CD4-positive, alpha-beta T cell treated with Interleukin-12 subunit alpha and Interleukin-12 subunit beta, for 1 hour (primary cell): ENCODE measurements around the gene ATXN7L3B.

Source experiments
- DNase-seq: peaks from one replicate; pipeline ENCODE4 v3.0.0-alpha.2; 2020

The ATXN7L3B gene

DNA sequence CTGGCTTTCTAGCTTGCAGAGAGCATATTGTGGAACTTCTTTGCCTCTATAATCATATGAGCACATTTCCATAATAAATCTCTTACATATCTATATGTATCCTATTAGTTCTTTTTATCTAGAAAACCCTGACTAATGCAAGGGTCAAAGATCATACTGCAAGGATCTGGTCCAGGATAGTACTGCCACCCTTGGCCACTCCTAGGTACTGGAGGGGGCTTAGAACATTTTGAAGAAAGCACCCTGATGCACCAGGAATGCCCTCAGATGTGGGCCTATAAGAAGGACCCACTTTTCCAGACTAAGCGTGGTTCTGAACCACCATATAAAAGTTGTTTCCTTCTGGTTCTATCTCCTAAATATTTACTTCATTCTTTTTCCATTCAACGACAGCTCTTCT is 14.6 kb downstream of the ATXN7L3B start:
- no peak for DNase-seq

- no peak for DNase-seq
Observed at GRCh38 chr12:74559728-74560127, 22.1 kb downstream of the ATXN7L3B start.

- no peak for DNase-seq
Observed at GRCh38 chr12:74563927-74564326, 26.3 kb downstream of the ATXN7L3B start.

- DNase-seq, result no peak
Observed at GRCh38 chr12:74578486-74578885, 40.9 kb downstream of the ATXN7L3B start.

DNA sequence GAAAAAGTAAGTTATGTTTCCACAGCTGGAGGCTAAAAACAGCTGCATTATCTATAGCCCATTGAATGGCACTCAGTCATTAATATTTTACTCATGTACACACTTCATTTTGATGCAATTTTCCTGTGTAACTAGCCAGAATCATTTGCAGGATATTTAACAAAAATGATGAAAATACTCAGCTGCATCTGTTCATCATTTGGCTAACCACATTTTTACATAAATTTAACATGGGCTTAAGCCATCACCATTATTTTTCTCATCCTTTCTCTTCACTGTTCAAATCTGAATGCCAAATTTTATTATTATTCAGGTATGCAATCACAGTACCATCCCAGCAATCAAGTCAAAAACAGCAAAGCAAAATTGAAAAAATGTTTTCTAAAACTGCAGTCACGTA is 41.8 kb downstream of the ATXN7L3B start:
- no peak for DNase-seq

DNA sequence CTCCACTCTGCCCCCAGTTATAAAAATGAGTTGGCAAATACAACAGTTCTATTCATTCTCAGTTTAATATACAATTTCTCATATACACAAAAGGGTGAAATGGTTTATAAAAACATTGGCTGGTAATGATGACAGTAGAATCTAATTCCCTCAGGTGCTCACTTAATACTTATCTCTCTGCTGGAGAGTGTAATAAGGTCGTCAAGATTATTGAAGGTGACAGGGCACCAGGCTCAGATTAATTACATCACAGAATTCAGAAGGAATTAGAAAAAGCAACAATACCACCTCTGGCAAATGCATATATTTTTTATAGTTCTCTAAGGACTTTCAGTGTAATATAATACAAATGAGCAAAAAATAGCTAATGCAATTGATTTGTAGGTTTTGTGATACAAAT is 42.3 kb downstream of the ATXN7L3B start:
- no peak for DNase-seq

DNA sequence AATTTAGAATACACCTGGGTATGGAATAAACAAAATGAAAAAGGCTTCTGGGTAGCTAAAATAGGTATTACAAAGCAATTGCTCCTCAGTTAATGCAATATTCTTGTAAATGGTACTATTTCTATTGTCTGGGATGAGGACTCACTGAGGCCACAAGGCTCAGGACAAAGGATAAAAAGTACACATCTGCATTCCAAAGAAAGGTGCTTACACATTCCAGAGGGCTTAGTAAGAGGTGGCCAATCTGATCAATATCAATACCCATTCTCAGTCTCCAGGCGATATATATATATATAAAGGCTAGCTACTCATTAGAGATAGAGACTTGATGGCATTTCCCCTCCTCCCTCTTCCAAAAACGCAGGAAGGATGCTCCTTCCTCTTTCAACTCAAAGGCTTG is 43.8 kb downstream of the ATXN7L3B start:
- DNase-seq, result no peak

DNA sequence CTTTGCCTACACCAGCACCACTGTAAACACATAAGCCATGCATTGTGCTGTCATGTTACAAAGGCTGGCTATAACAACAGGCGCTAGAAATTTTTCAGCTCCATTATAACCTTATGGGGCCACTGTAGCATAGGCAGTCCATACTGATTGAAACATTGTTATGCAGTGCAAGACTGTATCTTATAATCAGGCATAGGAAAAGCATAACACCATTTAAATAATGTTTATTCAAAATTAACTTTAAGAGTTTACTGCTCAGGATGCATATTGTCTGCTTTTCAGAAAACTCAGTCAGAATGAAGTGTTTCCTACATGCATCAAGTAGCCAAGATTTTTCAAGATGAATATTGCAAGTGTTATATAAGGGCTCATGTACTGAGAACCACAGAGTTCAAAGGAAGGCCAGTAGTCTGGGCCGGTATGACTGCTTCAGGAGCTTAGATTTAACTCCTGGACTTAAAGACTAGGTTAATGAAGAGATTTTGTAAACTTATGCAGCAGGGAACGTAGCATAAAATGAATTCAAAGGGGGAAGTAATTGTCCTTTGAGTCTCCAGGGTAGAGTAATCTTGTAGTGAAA is 46.9 kb downstream of the ATXN7L3B start:
- DNase-seq, result no peak

GRCh38 chr12:74586251-74586650 is 48.6 kb downstream of the ATXN7L3B start:
- no peak for DNase-seq
